ENCODE results near the gene ANKMY1.

DNA sequence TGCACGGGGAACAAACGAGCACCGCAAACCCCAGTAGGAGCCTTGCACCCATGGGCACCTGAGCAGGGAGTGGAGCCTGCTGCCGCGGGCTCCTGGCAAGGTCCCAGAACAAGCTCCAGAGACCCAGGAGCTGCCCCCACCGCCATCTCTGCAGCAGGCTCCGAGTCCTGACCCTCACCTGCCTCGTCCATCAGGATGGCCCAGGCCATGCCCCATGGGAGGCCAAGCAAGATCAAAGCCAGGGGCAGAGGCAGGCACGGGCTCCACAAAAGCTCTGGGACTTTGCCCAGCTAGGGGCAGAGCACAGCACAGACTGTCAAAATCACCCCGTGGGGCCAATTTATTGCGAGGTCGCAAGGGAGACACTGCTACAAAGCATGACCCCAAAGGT is 78.7 kb downstream of the ANKMY1 start:
- TF ChIP-seq, protein P1, sequence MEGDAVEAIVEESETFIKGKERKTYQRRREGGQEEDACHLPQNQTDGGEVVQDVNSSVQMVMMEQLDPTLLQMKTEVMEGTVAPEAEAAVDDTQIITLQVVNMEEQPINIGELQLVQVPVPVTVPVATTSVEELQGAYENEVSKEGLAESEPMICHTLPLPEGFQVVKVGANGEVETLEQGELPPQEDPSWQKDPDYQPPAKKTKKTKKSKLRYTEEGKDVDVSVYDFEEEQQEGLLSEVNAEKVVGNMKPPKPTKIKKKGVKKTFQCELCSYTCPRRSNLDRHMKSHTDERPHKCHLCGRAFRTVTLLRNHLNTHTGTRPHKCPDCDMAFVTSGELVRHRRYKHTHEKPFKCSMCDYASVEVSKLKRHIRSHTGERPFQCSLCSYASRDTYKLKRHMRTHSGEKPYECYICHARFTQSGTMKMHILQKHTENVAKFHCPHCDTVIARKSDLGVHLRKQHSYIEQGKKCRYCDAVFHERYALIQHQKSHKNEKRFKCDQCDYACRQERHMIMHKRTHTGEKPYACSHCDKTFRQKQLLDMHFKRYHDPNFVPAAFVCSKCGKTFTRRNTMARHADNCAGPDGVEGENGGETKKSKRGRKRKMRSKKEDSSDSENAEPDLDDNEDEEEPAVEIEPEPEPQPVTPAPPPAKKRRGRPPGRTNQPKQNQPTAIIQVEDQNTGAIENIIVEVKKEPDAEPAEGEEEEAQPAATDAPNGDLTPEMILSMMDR (IDR thresholded peaks at IDR 0.05), result no peak
- TF ChIP-seq SMC3 (IDR thresholded peaks at IDR 0.05), result no peak
- TF ChIP-seq EHMT2 (IDR thresholded peaks at IDR 0.05; ENCODE audit: low read depth), result no peak
- no peak for TF ChIP-seq KDM5A (IDR thresholded peaks at IDR 0.05)
- no peak for TF ChIP-seq RCOR1 (IDR thresholded peaks at IDR 0.05; ENCODE audit: low read depth, low read length)
- no peak for TF ChIP-seq SREBF2 (IDR thresholded peaks at IDR 0.05)
- TF ChIP-seq RAD21 (conservative IDR thresholded peaks at IDR 0.05 in 1 of 2, IDR thresholded peaks at IDR 0.05 in 1 of 2), result no peak
- no peak for TF ChIP-seq PHF8 (IDR thresholded peaks at IDR 0.05; ENCODE audit: borderline replicate concordance, low read depth)
- TF ChIP-seq REST (IDR thresholded peaks at IDR 0.05), result no peak
- TF ChIP-seq, protein P2, sequence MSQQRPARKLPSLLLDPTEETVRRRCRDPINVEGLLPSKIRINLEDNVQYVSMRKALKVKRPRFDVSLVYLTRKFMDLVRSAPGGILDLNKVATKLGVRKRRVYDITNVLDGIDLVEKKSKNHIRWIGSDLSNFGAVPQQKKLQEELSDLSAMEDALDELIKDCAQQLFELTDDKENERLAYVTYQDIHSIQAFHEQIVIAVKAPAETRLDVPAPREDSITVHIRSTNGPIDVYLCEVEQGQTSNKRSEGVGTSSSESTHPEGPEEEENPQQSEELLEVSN (IDR thresholded peaks at IDR 0.05; ENCODE audit: borderline replicate concordance, low read depth), result no peak
- no peak for TF ChIP-seq CHD2 (IDR thresholded peaks at IDR 0.05; ENCODE audit: low read length, partially characterized antibody)
